Activated naive CD4-positive, alpha-beta T cell treated with anti-CD3 and anti-CD28 coated beads, Interleukin-2, amount 10 ng/mL, durations not matched to agents 7 days and 5 days (primary cell): ENCODE results near the gene AKAP10.
A peak's percentile ranks its signal among the peaks of the same experiment; 100 is the strongest.
"Not testable (repeated sequence)": the region's sequence is repeated elsewhere in the genome, so short reads cannot be mapped to it uniquely, and the experiment has no call there.

Source experiments
- CTCF ChIA-PET: fragments of 350-600 bp; sonication (Branson Sonifier 250); formaldehyde crosslinking; loops from one replicate; lab custom pipeline; 2021; ENCODE audit warnings: antibody characterized with exemption; lab: Charles Lee
- DNase-seq: peaks from one replicate; pipeline ENCODE4 v3.0.0-alpha.2; 2020
- H3K27ac Mint-ChIP-seq: one replicate; pipeline ENCODE4 v1.8.0; 2021; ENCODE audit warnings: mild to moderate bottlenecking, moderate library complexity, mixed read lengths
- H3K27me3 Mint-ChIP-seq: one replicate; pipeline ENCODE4 v1.8.0; 2021; ENCODE audit warnings: mild to moderate bottlenecking, mixed read lengths
- H3K36me3 Mint-ChIP-seq: one replicate; pipeline ENCODE4 v1.8.0; 2021; ENCODE audit warnings: mixed read lengths
- H3K4me1 Mint-ChIP-seq: one replicate; pipeline ENCODE4 v1.8.0; 2021; ENCODE audit warnings: mixed read lengths
- H3K4me3 Mint-ChIP-seq: one replicate; pipeline ENCODE4 v1.8.0; 2021; ENCODE audit warnings: mild to moderate bottlenecking, moderate library complexity, mixed read lengths
- H3K9me3 Mint-ChIP-seq: one replicate; pipeline ENCODE4 v1.8.0; 2021; ENCODE audit warnings: mixed read lengths

AKAP10 gene

GRCh38 chr17:19992803-19993713 lies 15.4 kb upstream of the AKAP10 start:
- CTCF ChIA-PET, result interaction anchor here (0.7 to 3.9 kb wide), 16 partner anchors 8 to 312 kb away, joined by 3 to 31 read pairs (median 4); partner anchors contain the start of gene SPECC1
- peak; percentile 80 for DNase-seq
- Mint-ChIP-seq H3K27me3 (peaks cover 47% of the 10 kb centered on the region), H3K9me3 (no peaks in the 10 kb centered on the region), H3K4me1 (peaks cover 7% of the 10 kb centered on the region), H3K4me3 (no peak overlapping the region), H3K27ac (no peak overlapping the region), H3K36me3 (no peaks in the 10 kb centered on the region)

- H3K4me1 Mint-ChIP-seq, result peaks cover 2% of the 10 kb centered on the region
- no peak for DNase-seq
- H3K27ac Mint-ChIP-seq, result peak overlapping the region; percentile 62
- CTCF ChIA-PET, result interaction anchor here (1.7 to 3.9 kb wide), 4 partner anchors 9 to 130 kb away, joined by 4 to 31 read pairs (median 14); no protein-coding TSS in a partner anchor
- peaks cover 37% of the 10 kb centered on the region for H3K27me3 Mint-ChIP-seq
- no peak overlapping the region for H3K4me3 Mint-ChIP-seq
- H3K36me3 Mint-ChIP-seq, result no peaks in the 10 kb centered on the region
- H3K9me3 Mint-ChIP-seq, result no peaks in the 10 kb centered on the region
These were observed 13.7 kb upstream of the AKAP10 start for GRCh38 chr17:19991252-19991885.

GRCh38 chr17:19987897-19988296 lies 10.3 kb upstream of the AKAP10 start:
- no peak overlapping the region for H3K27ac Mint-ChIP-seq
- no peaks in the 10 kb centered on the region for H3K36me3 Mint-ChIP-seq
- CTCF ChIA-PET, result interaction anchor here (0.9 kb wide), 1 partner anchor 129 kb away, joined by 3 read pairs; no protein-coding TSS in a partner anchor
- no peak overlapping the region for H3K4me3 Mint-ChIP-seq
- peaks cover 32% of the 10 kb centered on the region for H3K27me3 Mint-ChIP-seq
- DNase-seq, result no peak
- H3K9me3 Mint-ChIP-seq, result no peaks in the 10 kb centered on the region
- H3K4me1 Mint-ChIP-seq, result no peaks in the 10 kb centered on the region

- Mint-ChIP-seq H3K36me3 (no peaks in the 10 kb centered on the region), H3K4me1 (no peaks in the 10 kb centered on the region), H3K9me3 (no peaks in the 10 kb centered on the region), H3K4me3 (no peak overlapping the region), H3K27ac (no peak overlapping the region), H3K27me3 (peaks cover 27% of the 10 kb centered on the region)
- CTCF ChIA-PET, result no interaction called here
- no peak for DNase-seq
These were observed 9.6 kb upstream of the AKAP10 start for GRCh38 chr17:19986941-19987861.

- CTCF ChIA-PET, result no interaction called here
- Mint-ChIP-seq H3K27ac (no peak overlapping the region), H3K4me1 (peaks cover 28% of the 10 kb centered on the region), H3K9me3 (peaks cover 6% of the 10 kb centered on the region), H3K27me3 (peaks cover 3% of the 10 kb centered on the region), H3K36me3 (peaks cover 18% of the 10 kb centered on the region), H3K4me3 (no peak overlapping the region)
- DNase-seq, result no peak
These were observed 2.5 kb upstream of the AKAP10 start for GRCh38 chr17:19979917-19980770.

- CTCF ChIA-PET, result interaction anchor here (1.1 to 1.3 kb wide), 2 partner anchors 22 to 30 kb away, joined by 3 to 7 read pairs; partner anchors contain the start of gene SPECC1
- H3K27me3 Mint-ChIP-seq, result peaks cover 3% of the 10 kb centered on the region
- H3K36me3 Mint-ChIP-seq, result peaks cover 27% of the 10 kb centered on the region
- H3K9me3 Mint-ChIP-seq, result peaks cover 6% of the 10 kb centered on the region
- H3K4me3 Mint-ChIP-seq, result peak overlapping the region; percentile 95
- peak overlapping the region; percentile 94 for H3K27ac Mint-ChIP-seq
- H3K4me1 Mint-ChIP-seq, result peaks cover 38% of the 10 kb centered on the region
- DNase-seq, result no peak
These were observed 1.2 kb upstream of the AKAP10 start for GRCh38 chr17:19978805-19979211.

GRCh38 chr17:19978209-19978802 lies 678 bp upstream of the AKAP10 start:
- Mint-ChIP-seq H3K4me1 (peaks cover 43% of the 10 kb centered on the region), H3K9me3 (peaks cover 6% of the 10 kb centered on the region), H3K36me3 (peaks cover 30% of the 10 kb centered on the region), H3K27ac (peak overlapping the region; percentile 94), H3K4me3 (peak overlapping the region; percentile 95), H3K27me3 (peaks cover 3% of the 10 kb centered on the region)
- peak; percentile 48 for DNase-seq
- CTCF ChIA-PET, result interaction anchor here (1.1 to 1.3 kb wide), 2 partner anchors 22 to 30 kb away, joined by 3 to 7 read pairs; partner anchors contain the start of gene SPECC1

GRCh38 chr17:19975601-19976000 lies 2.0 kb downstream of the AKAP10 start:
- Mint-ChIP-seq H3K36me3 (peaks cover 40% of the 10 kb centered on the region), H3K27me3 (no peaks in the 10 kb centered on the region), H3K27ac (peak overlapping the region; percentile 12), H3K9me3 (peaks cover 6% of the 10 kb centered on the region), H3K4me3 (peak overlapping the region; percentile 33), H3K4me1 (peaks cover 57% of the 10 kb centered on the region)
- CTCF ChIA-PET, result no interaction called here
- no peak for DNase-seq

- Mint-ChIP-seq H3K4me1 (peaks cover 55% of the 10 kb centered on the region), H3K27ac (no peak overlapping the region), H3K27me3 (no peaks in the 10 kb centered on the region), H3K9me3 (no peaks in the 10 kb centered on the region), H3K36me3 (peaks cover 52% of the 10 kb centered on the region), H3K4me3 (no peak overlapping the region)
- CTCF ChIA-PET, result no interaction called here
- DNase-seq, result no peak
These were observed 4.5 kb downstream of the AKAP10 start for GRCh38 chr17:19973156-19973555.

- CTCF ChIA-PET, DNase-seq, H3K27me3 Mint-ChIP-seq, H3K4me3 Mint-ChIP-seq, H3K9me3 Mint-ChIP-seq, H3K27ac Mint-ChIP-seq: not testable (repeated sequence)
- H3K4me1 Mint-ChIP-seq, result peaks cover 22% of the 10 kb centered on the region
- peaks cover 33% of the 10 kb centered on the region for H3K36me3 Mint-ChIP-seq
These were observed 14.7 kb downstream of the AKAP10 start for GRCh38 chr17:19962954-19963353.

- no peak overlapping the region for H3K4me3 Mint-ChIP-seq
- no peaks in the 10 kb centered on the region for H3K27me3 Mint-ChIP-seq
- no peak for DNase-seq
- H3K27ac Mint-ChIP-seq, result no peak overlapping the region
- peaks cover 25% of the 10 kb centered on the region for H3K4me1 Mint-ChIP-seq
- no peaks in the 10 kb centered on the region for H3K9me3 Mint-ChIP-seq
- H3K36me3 Mint-ChIP-seq, result peaks cover 52% of the 10 kb centered on the region
- CTCF ChIA-PET, result no interaction called here
These were observed 19.6 kb downstream of the AKAP10 start for GRCh38 chr17:19958023-19958422.

GRCh38 chr17:19955099-19955498 lies 22.5 kb downstream of the AKAP10 start:
- no peak overlapping the region for H3K27ac Mint-ChIP-seq
- no peak for DNase-seq
- H3K4me3 Mint-ChIP-seq, result no peak overlapping the region
- peaks cover 49% of the 10 kb centered on the region for H3K36me3 Mint-ChIP-seq
- H3K27me3 Mint-ChIP-seq, result no peaks in the 10 kb centered on the region
- CTCF ChIA-PET, result no interaction called here
- no peaks in the 10 kb centered on the region for H3K9me3 Mint-ChIP-seq
- H3K4me1 Mint-ChIP-seq, result peaks cover 33% of the 10 kb centered on the region

GRCh38 chr17:19951411-19951810 lies 26.2 kb downstream of the AKAP10 start:
- H3K27me3 Mint-ChIP-seq, CTCF ChIA-PET, H3K4me3 Mint-ChIP-seq, H3K27ac Mint-ChIP-seq, H3K9me3 Mint-ChIP-seq, DNase-seq: not testable (repeated sequence)
- peaks cover 37% of the 10 kb centered on the region for H3K4me1 Mint-ChIP-seq
- H3K36me3 Mint-ChIP-seq, result peaks cover 49% of the 10 kb centered on the region
